HG02642 (cell line): Measurements from ENCODE around the gene LCN2.
"Not testable (repeated sequence)": the region's sequence is repeated elsewhere in the genome, so short reads cannot be mapped to it uniquely, and the experiment has no call there.

Experiments used
- ATAC-seq: cut with Tn5 transposase; IDR thresholded peaks from one replicate; pipeline ENCODE4 v1.9.1; 2021; ENCODE audit warnings: mild to moderate bottlenecking; ENCODE audit not compliant: unreplicated experiment, poor library complexity

LCN2 gene

DNA sequence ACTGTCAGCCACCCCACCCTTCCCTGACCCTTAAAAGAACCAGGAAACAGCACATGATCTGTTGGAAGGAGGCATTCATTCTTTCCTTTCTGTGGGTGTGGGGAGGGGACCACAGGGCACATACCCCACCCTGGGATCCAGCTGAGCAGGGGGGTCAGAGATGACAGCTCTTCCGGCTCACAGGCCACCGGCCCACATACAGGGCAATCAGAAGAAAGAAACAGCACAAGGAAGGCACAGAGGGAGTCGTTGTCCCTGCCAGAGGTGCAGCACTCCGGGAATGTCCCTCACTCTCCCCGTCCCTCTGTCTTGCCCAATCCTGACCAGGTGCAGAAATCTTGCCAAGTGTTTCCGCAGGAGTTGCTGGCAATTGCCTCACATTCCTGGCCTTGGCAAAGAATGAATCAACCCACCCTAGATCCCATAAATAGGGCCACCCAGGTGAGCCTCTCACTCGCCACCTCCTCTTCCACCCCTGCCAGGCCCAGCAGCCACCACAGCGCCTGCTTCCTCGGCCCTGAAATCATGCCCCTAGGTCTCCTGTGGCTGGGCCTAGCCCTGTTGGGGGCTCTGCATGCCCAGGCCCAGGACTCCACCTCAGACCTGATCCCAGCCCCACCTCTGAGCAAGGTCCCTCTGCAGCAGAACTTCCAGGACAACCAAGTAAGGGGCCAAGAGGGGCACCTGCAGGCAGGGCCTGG is at the start of gene LCN2:
TSS of gene LCN2 (plus strand) at position 453 of the 701 bp plus-strand sequence. CDS start at position 526, 73 bp downstream.
- ATAC-seq: no peak

DNA sequence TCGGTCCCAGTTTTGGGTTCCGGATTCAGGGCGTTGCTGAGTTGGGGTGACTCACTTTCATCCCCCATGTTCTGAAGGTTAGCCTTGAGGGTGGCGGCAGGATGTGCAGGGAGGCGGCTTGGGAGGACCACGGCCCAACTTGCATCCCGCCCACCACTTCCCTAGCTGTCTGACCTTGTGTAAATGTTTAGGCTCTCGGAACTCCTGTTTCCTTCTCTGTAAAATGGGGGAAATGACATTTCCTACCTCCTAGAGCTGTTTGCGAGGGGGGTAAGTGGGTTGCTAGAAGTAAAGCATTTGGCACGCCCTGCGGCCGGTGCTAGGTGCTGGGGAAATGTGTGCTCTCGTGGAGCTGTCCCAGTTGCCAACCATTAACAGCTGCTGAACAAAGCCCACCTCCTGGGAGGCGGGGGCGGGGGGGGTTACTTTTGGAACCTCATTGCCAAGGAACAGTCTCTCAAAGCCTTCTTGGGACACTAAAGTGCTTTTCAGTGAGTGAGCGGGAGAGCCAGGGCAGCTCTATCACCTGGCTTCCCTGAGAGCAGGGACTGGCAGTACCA is 49.2 kb upstream of the LCN2 start:
- ATAC-seq: no peak

DNA sequence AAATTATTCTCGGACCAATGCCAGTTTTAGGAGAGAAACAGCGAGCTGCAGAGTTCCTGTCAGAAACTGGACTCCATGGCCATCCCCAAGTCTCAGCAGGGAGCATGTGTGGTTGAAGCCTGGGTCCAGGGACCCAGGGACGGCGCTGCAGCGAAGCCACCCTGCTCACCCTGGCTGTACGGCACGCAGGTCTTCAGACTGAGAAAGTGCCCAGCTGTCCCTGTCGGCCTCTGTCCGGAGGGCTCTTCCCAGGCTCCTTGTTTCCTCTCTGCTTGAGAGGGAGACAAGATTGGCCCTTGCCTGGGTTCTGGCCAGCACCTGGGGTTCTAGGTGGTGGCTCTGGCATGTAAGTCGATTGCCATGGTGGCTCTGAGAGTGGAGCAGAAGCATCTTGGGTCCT is 48.7 kb upstream of the LCN2 start:
- no peak for ATAC-seq

DNA sequence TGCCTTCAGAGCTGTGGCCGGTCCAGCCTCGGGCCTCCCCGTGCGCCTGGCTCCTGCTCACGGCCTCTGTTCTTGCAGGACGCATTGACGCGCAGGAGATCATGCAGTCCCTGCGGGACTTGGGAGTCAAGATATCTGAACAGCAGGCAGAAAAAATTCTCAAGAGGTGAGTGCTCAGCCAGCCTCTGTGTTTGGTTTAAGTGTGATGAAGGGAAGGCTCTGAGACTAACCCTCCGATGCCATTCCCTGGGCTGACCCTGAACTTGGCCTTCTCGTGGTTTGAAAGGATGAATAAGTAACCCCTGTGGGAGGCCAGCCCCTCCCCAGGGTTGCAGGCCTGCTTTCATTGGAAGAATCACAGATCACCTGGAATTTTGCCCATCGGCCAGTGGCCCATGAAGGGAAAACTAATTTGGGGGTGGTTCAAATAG is 48.0 kb upstream of the LCN2 start:
- no peak for ATAC-seq

DNA sequence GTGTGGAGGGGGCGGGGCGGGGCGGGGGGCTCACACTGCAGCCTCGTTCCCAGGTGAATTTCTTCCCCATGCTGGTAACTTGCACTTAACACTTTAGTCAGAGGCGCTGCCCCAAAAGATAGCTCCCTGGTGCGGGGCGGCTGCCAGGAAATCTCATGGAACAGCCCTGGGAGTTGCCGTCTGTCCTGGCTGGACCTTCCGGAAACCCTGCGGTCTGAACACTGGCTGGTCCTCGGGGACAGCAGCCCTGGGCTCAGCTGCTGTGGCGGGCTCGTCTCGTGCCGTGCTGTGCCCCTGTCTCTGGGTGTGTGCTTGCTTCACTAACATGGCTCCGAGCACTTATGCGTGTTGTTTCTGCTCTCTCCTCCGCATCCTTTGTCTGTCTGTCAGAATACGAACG is 47.6 kb upstream of the LCN2 start:
- no peak for ATAC-seq

DNA sequence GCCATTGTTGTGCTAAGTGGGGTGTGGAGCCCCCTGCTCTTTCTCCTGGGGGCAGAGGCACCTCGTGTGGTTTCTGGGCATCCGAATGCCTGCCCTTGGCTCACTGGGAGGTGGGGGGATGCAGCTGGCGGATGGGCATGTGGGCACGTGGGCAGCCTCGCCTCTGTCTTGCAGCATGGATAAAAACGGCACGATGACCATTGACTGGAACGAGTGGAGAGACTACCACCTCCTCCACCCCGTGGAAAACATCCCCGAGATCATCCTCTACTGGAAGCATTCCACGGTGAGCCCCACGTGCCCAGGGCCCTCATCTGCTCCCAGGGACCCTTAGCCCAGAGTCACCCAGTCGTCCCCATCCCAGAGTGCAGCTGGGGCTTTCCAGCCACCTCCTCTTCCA is 47.1 kb upstream of the LCN2 start:
- no peak for ATAC-seq

DNA sequence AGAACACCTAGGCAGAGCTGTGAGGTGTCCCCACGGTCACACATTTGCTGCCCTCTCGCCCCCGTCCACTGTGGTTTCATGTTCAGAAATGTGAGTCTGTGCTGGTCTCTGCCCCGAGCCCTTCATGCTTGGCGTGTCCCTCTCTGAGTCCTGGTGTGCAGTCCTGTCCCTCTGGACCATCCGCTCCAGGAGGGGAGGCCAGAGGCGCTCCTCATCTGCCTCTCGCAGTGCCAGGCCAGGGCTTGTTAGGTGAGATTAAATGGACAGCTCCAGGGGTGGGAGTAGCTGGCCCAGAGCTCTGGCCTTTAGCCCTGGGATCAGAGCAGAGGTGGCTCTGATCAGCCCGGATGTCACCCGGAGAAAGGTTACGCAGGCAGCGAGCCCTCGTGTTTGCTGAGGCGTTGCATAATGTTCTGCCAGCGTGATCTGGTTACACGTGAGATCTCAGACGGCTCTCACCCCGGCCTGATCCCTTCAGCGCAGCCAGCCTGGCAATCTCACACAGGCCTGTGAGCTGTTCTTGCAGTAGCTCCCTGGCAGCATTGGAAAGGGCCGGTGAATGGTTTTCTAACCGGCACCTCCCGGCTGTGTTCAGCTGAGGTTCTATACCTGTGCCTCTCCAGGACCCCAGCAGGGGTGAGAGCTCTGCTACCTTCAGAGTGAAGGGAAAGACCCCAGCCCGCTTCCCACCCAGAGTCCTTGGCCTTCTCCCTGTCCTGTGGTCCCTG is 46.2 kb upstream of the LCN2 start:
- ATAC-seq: no peak

DNA sequence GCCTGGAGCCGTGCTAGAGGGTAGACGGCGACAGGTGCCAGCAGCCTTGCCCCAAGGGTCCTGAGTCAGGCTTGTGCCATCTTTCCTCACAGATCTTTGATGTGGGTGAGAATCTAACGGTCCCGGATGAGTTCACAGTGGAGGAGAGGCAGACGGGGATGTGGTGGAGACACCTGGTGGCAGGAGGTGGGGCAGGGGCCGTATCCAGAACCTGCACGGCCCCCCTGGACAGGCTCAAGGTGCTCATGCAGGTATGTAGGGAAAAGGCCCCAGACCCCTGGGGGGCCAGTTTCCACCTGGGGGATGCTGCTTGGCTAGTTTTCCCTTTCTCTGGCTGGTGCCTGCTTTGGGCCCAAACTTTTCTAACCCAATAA is 45.7 kb upstream of the LCN2 start:
- no peak for ATAC-seq

DNA sequence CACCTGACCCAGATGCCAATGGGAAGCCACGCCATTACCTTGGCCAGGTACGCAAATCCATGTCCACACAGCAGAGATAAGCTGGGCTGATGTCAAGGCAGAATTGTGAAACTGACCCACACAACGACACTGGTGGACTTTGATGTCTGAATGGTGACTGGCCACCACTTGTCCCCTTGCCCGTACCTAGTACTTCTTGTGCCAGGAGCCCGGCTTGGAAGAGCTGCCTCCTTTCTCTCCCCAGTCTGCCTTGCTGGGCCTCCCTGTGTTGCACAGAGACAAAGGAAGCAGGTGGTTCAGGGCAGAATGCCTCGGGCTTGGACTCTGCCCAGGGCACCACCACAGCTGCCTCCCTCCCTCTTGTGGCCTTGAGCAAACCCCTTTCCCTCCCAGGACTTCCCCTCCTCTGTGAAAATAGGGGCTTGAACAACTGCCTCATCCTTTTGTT is 45.1 kb upstream of the LCN2 start:
- no peak for ATAC-seq

DNA sequence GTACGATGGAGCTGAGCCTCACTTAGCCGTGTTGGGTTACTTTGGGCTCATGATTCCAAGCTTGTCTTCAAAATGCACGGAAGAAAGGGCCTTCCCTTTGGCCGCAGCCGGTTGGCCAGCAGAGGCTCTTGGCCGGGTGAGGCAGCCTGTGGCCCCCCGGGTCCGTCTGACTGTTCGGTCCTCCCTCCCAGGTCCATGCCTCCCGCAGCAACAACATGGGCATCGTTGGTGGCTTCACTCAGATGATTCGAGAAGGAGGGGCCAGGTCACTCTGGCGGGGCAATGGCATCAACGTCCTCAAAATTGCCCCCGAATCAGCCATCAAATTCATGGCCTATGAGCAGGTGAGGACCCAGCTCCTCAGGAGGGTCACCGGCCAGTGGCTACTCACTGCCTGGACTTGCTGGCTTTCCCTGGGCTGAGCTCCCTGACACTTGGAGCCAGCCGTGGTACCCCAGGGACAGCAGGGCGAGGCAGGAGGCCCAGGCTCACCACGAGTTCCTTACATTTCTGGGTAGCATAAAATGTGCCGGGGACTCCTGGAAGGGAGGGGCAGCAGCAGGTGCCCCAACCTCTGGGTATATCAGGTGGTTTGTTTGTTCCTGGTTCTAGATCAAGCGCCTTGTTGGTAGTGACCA is 43.6 kb upstream of the LCN2 start:
- ATAC-seq: no peak

DNA sequence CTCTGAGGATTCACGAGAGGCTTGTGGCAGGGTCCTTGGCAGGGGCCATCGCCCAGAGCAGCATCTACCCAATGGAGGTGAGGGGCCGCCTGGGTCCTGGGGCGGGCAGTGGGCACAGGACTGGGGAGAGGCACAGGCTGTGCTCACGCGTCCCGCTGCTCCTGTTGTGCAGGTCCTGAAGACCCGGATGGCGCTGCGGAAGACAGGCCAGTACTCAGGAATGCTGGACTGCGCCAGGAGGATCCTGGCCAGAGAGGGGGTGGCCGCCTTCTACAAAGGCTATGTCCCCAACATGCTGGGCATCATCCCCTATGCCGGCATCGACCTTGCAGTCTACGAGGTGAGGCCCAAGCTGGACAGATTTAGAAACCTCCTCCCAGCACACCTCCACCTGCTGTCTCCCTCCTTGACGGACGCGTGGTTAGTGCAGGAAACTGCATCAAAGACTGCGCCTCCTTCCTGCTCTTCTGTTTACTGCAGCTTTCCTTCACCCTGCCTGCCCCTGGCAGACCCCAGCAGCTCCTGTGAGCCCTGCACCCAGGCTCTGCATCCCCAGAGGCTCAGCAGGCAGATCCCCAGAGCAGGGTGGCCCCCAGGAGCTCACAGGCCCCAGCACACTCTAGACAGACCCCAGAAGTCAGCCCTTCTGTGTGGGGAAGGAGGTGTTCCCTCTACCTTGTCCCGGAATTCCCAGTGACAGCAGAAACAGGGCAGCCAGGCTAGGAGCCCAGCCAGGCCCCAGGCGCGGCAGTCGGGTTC is 42.9 kb upstream of the LCN2 start:
- ATAC-seq: no peak

DNA sequence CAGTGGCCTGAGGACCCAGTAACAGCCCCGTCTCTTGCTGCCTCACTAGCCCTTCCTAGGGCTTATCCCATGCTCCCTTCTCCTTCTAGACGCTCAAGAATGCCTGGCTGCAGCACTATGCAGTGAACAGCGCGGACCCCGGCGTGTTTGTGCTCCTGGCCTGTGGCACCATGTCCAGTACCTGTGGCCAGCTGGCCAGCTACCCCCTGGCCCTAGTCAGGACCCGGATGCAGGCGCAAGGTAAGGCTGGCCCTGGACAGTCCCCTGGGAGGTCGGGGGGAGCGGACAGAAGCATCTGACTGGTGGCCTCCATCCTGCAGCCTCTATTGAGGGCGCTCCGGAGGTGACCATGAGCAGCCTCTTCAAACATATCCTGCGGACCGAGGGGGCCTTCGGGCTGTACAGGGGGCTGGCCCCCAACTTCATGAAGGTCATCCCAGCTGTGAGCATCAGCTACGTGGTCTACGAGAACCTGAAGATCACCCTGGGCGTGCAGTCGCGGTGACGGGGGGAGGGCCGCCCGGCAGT is 42.2 kb upstream of the LCN2 start:
- no peak for ATAC-seq

DNA sequence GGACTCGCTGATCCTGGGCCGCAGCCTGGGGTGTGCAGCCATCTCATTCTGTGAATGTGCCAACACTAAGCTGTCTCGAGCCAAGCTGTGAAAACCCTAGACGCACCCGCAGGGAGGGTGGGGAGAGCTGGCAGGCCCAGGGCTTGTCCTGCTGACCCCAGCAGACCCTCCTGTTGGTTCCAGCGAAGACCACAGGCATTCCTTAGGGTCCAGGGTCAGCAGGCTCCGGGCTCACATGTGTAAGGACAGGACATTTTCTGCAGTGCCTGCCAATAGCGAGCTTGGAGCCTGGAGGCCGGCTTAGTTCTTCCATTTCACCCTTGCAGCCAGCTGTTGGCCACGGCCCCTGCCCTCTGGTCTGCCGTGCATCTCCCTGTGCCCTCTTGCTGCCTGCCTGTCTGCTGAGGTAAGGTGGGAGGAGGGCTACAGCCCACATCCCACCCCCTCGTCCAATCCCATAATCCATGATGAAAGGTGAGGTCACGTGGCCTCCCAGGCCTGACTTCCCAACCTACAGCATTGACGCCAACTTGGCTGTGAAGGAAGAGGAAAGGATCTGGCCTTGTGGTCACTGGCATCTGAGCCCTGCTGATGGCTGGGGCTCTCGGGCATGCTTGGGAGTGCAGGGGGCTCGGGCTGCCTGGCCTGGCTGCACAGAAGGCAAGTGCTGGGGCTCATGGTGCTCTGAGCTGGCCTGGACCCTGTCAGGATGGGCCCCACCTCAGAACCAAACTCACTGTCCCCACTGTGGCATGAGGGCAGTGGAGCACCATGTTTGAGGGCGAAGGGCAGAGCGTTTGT is 41.6 kb upstream of the LCN2 start:
- no peak for ATAC-seq

DNA sequence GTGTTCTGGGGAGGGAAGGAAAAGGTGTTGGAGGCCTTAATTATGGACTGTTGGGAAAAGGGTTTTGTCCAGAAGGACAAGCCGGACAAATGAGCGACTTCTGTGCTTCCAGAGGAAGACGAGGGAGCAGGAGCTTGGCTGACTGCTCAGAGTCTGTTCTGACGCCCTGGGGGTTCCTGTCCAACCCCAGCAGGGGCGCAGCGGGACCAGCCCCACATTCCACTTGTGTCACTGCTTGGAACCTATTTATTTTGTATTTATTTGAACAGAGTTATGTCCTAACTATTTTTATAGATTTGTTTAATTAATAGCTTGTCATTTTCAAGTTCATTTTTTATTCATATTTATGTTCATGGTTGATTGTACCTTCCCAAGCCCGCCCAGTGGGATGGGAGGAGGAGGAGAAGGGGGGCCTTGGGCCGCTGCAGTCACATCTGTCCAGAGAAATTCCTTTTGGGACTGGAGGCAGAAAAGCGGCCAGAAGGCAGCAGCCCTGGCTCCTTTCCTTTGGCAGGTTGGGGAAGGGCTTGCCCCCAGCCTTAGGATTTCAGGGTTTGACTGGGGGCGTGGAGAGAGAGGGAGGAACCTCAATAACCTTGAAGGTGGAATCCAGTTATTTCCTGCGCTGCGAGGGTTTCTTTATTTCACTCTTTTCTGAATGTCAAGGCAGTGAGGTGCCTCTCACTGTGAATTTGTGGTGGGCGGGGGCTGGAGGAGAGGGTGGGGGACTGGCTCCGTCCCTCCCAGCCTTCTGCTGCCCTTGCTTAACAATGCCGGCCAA is 40.8 kb upstream of the LCN2 start:
- no peak for ATAC-seq

DNA sequence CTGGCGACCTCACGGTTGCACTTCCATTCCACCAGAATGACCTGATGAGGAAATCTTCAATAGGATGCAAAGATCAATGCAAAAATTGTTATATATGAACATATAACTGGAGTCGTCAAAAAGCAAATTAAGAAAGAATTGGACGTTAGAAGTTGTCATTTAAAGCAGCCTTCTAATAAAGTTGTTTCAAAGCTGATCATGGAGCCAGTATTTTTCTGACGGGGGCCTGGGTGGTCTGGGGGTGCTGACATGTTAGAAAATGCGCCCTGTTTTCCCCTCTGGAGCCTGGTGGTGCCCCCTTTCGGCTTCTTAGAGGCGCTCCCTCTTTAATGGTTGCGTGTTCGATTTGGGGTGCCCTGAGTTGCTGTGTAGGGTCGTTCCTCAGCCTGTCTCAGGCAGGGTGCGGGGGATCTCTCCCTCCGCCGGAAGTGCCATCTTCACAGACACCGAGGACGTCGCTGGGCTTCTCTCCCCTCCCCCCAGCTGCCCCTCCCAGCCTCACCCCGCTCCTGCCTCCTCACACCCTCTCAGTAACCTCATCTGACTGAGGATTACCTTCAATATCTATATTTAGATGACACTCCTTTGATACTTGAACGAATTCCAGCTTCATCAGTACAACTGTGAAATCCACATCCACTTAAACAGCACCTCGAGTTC is 40.1 kb upstream of the LCN2 start:
- ATAC-seq: no peak

DNA sequence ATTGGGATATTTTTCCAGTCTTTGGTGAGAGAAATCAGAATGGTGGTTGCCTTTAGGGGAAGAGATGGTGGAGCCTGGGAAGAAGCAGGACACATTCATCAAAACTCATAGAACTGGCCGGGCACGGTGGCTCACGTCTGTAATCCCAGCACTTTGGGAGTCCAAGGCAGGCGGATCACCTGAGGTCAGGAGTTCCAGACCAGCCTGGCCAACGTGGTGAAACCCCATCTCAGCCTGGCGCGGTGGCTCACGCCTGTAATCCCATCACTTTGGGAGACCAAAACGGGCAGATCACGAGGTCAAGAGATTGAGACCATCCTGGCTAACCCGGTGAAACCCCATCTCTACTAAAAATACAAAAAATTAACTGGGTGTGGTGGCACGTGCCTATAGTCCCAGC is 37.5 kb upstream of the LCN2 start:
- ATAC-seq: not testable (repeated sequence)

DNA sequence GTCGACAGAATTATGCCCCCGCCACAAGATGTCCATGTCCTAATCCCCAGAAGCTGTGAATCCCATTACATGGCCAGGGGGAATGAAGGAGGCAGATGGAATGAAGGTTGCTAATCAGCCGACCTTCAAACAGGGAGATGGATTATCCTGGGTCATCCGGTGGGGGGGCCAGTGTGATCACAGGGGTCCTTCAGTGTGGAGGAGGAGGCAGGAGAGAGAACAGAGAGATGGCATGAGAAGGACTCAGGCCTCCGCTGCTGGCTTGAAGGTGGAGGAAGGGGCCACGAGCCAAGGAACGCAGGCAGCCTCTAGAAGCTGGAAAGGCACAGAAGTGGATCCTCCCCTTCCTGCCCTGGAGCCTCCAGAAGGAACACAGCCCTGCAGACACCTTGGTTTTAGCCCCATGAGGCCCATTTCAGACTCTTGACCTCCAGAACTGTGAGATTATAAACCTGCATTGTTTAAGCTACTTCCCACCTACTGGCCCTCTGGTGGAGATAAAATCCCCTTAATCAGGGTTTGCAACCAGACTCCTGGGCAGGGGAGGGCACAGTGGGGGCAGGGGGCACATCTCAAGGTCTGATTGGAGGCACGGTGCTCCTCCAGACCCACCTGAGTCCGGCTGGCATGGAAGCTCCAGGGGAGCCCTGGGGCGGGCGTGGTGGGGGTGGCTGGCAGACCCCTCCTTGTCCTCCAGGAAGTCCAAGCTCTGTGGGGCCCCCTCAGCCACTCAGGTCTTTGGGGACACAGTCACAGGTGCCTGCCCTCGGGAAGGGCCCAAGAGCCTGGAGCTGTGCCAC is 35.5 kb upstream of the LCN2 start:
- ATAC-seq: no peak
